Measurements from ENCODE around the gene EFNA3. TPM values are rescaled to one million over a fixed set of nuclear protein-coding genes. Genes with fewer than 3 reads are reported as not detected.

The EFNA3 gene, protein sequence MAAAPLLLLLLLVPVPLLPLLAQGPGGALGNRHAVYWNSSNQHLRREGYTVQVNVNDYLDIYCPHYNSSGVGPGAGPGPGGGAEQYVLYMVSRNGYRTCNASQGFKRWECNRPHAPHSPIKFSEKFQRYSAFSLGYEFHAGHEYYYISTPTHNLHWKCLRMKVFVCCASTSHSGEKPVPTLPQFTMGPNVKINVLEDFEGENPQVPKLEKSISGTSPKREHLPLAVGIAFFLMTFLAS
- total RNA-seq, result 4.0 and 5.5 TPM in 2 replicates
- 10.3 and 13.1 TPM in 2 replicates for polyA plus RNA-seq

- peaks cover 49% of the 10 kb centered on the region for H3K4me1 ChIP-seq (ENCODE audit: insufficient read depth)
- peak; percentile 92 for DNase-seq (ENCODE audit: low spot score)
- TF ChIP-seq EZH2phosphoT487 (IDR thresholded peaks at IDR 0.05; ENCODE audit: low read depth, severe bottlenecking, unreplicated experiment), result no peak
- TF ChIP-seq, protein P1, sequence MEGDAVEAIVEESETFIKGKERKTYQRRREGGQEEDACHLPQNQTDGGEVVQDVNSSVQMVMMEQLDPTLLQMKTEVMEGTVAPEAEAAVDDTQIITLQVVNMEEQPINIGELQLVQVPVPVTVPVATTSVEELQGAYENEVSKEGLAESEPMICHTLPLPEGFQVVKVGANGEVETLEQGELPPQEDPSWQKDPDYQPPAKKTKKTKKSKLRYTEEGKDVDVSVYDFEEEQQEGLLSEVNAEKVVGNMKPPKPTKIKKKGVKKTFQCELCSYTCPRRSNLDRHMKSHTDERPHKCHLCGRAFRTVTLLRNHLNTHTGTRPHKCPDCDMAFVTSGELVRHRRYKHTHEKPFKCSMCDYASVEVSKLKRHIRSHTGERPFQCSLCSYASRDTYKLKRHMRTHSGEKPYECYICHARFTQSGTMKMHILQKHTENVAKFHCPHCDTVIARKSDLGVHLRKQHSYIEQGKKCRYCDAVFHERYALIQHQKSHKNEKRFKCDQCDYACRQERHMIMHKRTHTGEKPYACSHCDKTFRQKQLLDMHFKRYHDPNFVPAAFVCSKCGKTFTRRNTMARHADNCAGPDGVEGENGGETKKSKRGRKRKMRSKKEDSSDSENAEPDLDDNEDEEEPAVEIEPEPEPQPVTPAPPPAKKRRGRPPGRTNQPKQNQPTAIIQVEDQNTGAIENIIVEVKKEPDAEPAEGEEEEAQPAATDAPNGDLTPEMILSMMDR (IDR thresholded peaks at IDR 0.05; ENCODE audit: poor library complexity), result no peak
- peak; percentile 50 for TF ChIP-seq EZH2 (IDR thresholded peaks at IDR 0.05; ENCODE audit: borderline replicate concordance)
- H3K27me3 ChIP-seq, result peaks cover 44% of the 10 kb centered on the region
- H4K20me1 ChIP-seq (ENCODE audit: insufficient read depth, poor library complexity, severe bottlenecking), result no peaks in the 10 kb centered on the region
- peak within 1 kb of the TSS; percentile 49 for H3K4me3 ChIP-seq
- H3K36me3 ChIP-seq (replicated peaks; ENCODE audit: insufficient read depth, low read depth), result no peaks in the 10 kb centered on the region
- H3K79me2 ChIP-seq, result no peaks in the 10 kb centered on the region
- H3K9me3 ChIP-seq (ENCODE audit: low read depth), result no peaks in the 10 kb centered on the region
- H3K9me2 ChIP-seq (replicated peaks; ENCODE audit: insufficient read depth), result no peaks in the 10 kb centered on the region
- peak within 1 kb of the TSS; percentile 65 for H3K27ac ChIP-seq
- H2AFZ ChIP-seq, result no peak within 1 kb of the TSS
- 1% methylated on average over 21 of the region's 59 CpGs for WGBS (ENCODE audit: low lambda C conversion rate, missing lambda C conversion rate)
- peak within 1 kb of the TSS; percentile 99 for H3K4me2 ChIP-seq
Measured at GRCh38 chr1:155078469-155079209, at the start of gene EFNA3. TSS of gene EFNA3 (plus strand) at chr1:155078837. CDS start at chr1:155078942, 105 bp downstream.

DNA sequence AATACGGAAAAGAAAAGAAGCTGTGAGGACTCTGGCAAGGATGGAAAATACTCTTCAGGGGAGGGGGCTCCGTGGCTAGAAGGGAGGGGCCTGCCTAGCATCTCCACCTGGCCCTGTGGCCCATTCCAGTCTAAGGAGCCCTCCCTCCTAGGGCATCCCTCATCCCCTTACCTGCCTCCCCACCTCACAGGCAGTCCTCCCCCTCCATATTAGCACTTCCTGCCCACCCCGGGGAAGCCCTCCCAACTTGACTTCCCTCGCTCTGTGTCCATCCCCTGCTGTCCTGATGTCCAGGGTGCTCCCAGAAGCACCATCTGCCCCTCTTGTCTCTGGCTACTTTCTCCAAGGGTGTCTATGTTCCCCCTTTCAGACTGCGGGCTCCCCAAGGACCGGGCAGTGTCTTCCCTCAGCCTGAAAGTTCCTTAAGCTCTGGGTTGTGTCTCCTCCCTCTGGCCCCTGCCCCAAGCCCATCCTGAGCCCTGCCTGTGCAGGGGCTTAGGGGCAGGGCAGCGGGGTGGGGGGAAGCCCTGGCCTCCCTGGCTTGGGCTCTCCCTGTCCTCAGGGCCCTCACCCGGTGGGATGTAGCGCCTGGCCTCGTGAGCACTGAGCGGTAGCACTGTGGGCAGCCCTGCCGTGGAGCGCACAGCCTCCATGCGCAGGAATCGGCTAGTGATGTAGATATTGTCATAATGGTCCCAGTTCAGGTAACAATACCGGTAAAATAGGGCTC, 49.0 kb upstream of the EFNA3 start:
- no peak overlapping the region for H3K27ac ChIP-seq
- H3K4me1 ChIP-seq (ENCODE audit: insufficient read depth), result no peaks in the 10 kb centered on the region
- H2AFZ ChIP-seq, result no peak overlapping the region
- no peaks in the 10 kb centered on the region for H3K36me3 ChIP-seq (replicated peaks; ENCODE audit: insufficient read depth, low read depth)
- no peaks in the 10 kb centered on the region for H3K9me3 ChIP-seq (ENCODE audit: low read depth)
- H3K79me2 ChIP-seq, result no peaks in the 10 kb centered on the region
- H4K20me1 ChIP-seq (ENCODE audit: insufficient read depth, poor library complexity, severe bottlenecking), result no peaks in the 10 kb centered on the region
- no peak overlapping the region for H3K4me3 ChIP-seq
- TF ChIP-seq, protein P1 (IDR thresholded peaks at IDR 0.05; ENCODE audit: poor library complexity), result no peak
- TF ChIP-seq EZH2phosphoT487 (IDR thresholded peaks at IDR 0.05; ENCODE audit: low read depth, severe bottlenecking, unreplicated experiment) (no peak), EZH2 (IDR thresholded peaks at IDR 0.05; ENCODE audit: borderline replicate concordance) (no peak)
- H3K4me2 ChIP-seq, result no peak overlapping the region
- no peaks in the 10 kb centered on the region for H3K9me2 ChIP-seq (replicated peaks; ENCODE audit: insufficient read depth)
- no peaks in the 10 kb centered on the region for H3K27me3 ChIP-seq
- WGBS (ENCODE audit: low lambda C conversion rate, missing lambda C conversion rate), result 88% methylated on average over 15 of the region's 16 CpGs
- DNase-seq (ENCODE audit: low spot score), result no peak

- H3K4me1 ChIP-seq (ENCODE audit: insufficient read depth), result no peaks in the 10 kb centered on the region
- H2AFZ ChIP-seq, result no peak overlapping the region
- TF ChIP-seq, protein P1 (IDR thresholded peaks at IDR 0.05; ENCODE audit: poor library complexity), result no peak
- no peak for TF ChIP-seq EZH2 (IDR thresholded peaks at IDR 0.05; ENCODE audit: borderline replicate concordance)
- TF ChIP-seq EZH2phosphoT487 (IDR thresholded peaks at IDR 0.05; ENCODE audit: low read depth, severe bottlenecking, unreplicated experiment), result no peak
- H3K79me2 ChIP-seq, result no peaks in the 10 kb centered on the region
- no peaks in the 10 kb centered on the region for H4K20me1 ChIP-seq (ENCODE audit: insufficient read depth, poor library complexity, severe bottlenecking)
- DNase-seq (ENCODE audit: low spot score), result no peak
- no peaks in the 10 kb centered on the region for H3K27me3 ChIP-seq
- no peaks in the 10 kb centered on the region for H3K36me3 ChIP-seq (replicated peaks; ENCODE audit: insufficient read depth, low read depth)
- 92% methylated on average over 14 of the region's 15 CpGs for WGBS (ENCODE audit: low lambda C conversion rate, missing lambda C conversion rate)
- H3K4me2 ChIP-seq, result no peak overlapping the region
- H3K9me2 ChIP-seq (replicated peaks; ENCODE audit: insufficient read depth), result no peaks in the 10 kb centered on the region
- H3K4me3 ChIP-seq, result no peak overlapping the region
- no peak overlapping the region for H3K27ac ChIP-seq
- no peaks in the 10 kb centered on the region for H3K9me3 ChIP-seq (ENCODE audit: low read depth)
Measured at GRCh38 chr1:155030243-155030795, 48.3 kb upstream of the EFNA3 start.
